Tongue (tissue), 3 donors: Measurements from ENCODE around the gene ENPP3. TPM values are rescaled to one million over a fixed set of nuclear protein-coding genes. Genes with fewer than 3 reads are reported as not detected.

Source experiments
- DNase-seq: peaks from one replicate; pipeline ENCODE4 v3.0.0-alpha.2; 2015
- small RNA-seq: library from RNA; depleted of rRNA; stranded (forward); fragments of <200 nt; gene quantifications from one replicate; pipeline ENCODE3, GENCODE V24; 2014; ENCODE audit warnings: low replicate concordance
- total RNA-seq: library from RNA; depleted of rRNA; stranded (reverse); fragments of >200 nt; gene quantifications from one replicate; pipeline ENCODE4 v1.2.3, GENCODE V29; 2014

ENPP3 gene
- total RNA-seq, 1 donor from 2014 or later: 2.3 TPM

DNA sequence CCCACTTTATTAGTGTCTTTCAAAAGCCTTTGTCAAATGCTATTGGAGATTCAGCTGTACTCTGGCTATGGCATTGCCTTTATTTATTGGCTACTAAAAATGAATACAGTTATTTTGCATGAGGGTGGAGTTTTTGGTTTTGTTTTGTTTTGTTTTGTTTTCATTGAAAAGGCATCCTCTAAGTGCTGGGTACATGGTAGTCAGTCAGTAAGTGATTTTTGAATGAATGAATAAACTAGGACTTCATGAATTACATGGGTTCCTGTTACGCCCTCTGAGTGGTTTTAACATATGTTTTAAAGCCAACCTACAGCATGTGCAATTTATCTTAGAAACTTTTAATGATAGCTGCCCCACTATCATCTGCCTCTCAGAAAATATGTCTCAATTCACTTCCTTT lies 131.9 kb downstream of the ENPP3 start:
- no peak for DNase-seq

DNA sequence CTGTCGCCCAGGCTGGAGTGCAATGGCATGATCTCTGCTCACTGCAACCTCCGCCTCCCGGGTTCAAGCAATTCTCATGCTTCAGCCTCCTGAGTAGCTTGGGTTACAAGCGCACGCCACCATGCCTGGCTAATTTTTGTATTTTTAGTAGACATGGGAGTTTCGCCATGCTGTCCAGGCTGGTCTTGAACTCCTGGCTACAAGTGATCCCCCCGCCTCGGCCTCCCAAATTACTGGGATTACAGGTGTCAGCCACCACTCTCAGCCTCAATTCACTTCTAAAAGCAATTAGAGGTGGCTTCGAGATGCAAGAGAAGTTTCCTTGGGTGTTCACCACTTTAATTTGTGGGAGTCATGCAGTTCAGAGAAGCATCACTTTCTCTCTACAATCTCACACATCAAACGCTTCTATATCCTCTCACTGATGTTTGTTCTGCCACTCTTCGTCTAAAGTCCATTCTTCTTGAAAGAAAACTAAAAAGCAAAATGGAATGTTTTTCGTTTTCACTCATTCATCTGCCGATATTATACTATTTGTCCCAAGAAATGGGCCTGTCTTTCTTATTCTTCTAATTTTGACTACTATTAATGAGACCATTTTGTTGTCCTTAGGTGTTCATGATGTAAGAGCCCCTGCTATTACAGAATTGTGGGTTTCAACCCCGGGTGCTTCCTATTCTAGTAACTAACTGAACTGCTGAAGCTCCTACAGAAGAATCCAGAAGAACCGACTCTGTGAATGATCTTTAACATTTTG lies 132.5 kb downstream of the ENPP3 start:
- DNase-seq: no peak

DNA sequence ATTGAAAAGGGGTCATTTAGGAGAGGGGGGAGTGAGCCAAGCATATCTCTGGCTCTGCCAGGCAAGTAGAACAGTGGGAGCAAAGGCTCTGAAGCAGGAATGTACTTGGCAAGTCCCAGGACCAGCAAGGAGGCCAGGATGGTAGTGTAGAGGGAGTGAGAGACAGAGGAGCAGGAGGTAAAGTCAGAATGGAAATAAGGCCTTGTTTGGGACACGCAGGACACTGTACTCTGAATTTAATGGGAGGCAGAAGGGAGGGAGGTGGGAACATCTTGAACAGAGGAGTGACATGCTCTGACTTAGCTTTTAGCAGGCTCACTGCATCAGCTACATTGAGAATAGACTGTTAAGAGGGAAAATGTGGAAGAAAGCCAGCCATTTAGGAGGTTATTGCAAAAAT lies 133.7 kb downstream of the ENPP3 start:
- no peak for DNase-seq

DNA sequence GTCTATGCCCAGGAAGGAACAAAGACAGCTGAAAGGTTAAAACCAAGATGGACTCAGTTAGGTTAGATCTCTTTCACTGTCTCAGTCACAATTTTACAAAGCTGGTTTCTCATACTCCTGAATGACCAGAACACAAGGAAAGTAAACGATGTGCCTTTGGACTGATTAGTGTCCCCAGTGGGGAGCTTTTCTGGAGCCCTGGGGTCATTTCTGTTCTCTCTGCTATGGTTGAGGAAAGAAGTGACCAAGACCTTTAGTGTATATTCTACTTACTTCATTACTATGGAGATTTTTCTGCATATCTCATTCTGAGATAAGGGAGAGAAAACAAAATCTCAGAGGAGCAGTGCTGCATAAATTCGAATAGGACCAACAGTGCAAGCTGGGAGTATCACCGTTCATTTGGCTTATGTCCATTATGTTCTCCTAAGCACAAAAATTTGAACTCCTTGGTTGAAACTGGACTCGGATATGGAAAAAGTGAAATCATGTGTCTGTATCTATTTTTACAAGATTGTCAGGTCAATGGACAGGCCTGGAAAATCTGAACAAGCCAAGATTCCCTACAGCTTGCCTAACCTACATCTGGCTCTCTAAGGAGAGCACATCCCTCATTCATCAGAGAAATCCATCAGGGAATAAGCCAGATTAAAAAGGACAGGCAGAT lies 136.3 kb downstream of the ENPP3 start:
- peak; percentile 46 for DNase-seq

DNA sequence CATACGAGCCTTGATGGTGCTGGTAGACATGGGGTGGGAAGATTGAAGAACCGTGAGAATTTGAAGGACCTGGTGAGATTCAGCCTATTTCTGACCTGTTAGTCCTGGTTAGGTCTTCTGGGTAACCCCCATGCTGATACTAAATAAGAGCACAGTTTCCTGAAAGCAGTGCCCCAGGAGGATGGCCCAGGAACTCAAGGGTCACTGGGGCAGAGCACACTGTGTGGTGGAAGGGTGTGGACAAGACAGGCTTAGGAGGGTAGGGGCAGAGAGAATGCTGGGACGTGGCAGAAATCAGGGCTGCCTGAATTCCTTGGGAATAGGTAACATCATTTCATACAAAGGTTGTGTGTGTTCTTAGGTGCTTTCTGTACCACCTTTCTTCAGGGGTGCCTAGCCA lies 138.8 kb downstream of the ENPP3 start:
- no peak for DNase-seq

DNA sequence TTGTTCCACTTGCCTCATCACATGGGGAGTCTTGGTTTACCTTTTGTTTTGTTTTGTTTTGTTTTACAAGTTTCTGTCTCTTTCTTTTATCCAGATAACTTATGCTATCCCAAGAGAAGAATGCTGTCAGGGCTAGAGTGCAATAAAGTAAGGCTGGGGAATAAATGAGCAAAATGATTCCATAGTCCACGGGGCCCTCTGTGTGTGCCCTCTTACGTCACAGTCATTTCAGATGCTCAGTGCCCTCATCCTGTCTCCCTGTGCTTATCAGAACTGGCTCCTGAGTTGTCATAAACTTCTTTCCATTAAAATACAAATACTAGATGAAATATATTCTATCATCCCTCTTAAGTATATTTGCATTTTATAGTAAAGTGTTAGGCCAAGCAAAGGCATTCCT lies 139.9 kb downstream of the ENPP3 start:
- no peak for DNase-seq

DNA sequence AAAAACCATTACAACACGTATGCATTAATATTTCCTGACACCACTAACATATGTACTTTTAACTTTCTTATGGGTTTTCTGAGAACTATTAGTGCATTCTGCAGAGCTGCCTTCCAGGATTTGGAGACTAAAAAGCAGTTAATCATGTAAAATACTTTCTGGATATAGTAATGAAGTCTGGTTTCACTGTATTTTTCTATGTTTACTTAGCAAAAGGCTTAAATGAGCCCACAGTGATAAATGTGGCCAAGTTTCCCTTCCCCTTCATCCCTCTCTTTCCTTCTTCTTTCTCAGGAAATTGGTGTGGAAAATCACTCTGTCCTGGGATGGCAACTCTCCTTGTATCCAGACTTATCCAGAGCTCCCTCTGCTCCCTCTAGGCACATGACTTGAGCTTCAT lies 141.1 kb downstream of the ENPP3 start:
- peak; percentile 47 for DNase-seq

DNA sequence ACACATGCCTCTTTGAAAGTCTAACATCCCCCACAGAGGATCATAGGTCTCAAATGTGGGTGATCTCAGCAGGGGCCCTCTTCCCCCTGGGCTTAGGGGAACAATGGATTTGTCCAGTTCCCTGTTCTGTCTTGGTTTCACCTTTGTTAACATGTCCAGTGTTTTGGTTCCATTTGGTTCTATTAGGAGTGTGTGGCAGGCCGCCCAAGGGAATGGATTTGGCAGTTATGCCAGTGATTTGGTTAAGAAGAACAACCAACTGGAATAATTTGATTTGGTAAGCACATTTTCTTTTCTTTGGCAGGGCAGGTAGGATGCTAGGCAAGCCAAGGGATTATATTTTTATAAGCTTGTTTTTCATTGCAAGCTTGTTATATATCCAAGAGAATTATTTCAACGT lies 142.2 kb downstream of the ENPP3 start:
- DNase-seq: no peak

DNA sequence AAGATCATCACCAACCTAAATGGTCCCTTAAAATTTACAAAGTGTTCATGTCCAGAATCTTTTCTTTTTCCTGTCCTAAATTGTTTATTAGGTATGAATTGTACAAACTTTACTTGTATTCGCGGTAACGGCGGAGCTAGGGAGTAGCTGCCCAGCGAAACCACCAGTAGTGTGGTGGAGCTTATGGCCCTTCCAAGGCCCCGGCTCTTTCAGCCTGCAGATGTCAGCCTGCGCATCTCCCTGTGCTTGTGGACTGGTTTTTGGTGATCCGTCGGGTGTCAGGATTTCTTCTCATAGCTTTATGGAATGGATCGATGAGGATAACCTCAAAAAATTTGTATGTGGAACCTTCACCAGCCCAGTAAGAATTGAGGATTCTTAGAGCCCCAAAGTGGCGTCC lies 143.5 kb downstream of the ENPP3 start:
- no peak for DNase-seq

DNA sequence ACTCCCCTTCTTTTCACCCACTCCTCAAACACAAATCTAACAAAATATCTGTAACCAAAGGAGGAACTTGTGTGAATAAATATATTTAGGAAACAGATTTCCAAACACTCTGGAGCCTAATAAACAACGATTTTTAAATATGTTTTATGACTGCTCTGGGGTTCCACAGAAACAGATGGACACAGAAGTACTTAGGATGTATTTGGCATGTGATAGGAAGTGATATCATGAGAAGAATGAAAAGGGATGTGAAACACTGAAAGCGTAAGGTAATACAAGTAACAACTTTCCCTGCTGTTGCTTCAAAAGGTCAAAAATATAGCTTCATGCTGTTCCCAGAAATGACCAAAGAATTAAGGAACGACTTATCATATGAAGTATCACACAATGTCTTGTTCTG lies 144.6 kb downstream of the ENPP3 start:
- no peak for DNase-seq

DNA sequence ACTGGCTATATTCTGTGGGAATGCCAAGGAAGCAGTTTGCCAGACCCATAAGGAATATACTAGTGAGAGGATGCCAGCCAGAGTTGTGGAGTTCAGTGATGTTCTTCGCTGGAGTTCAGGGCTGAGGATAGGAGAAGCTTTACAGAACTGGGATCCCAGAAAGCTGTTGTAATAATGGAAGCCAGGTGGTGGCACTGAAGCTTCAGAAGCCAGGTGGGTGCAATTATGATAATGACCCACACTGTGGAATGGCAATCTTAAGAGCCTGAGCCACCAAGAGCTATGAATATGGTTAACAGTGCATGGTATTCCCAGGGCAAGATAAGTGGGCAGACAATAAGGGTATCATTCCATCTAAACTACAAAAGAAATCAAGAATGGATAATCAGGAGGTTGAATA lies 145.7 kb downstream of the ENPP3 start:
- no peak for DNase-seq

DNA sequence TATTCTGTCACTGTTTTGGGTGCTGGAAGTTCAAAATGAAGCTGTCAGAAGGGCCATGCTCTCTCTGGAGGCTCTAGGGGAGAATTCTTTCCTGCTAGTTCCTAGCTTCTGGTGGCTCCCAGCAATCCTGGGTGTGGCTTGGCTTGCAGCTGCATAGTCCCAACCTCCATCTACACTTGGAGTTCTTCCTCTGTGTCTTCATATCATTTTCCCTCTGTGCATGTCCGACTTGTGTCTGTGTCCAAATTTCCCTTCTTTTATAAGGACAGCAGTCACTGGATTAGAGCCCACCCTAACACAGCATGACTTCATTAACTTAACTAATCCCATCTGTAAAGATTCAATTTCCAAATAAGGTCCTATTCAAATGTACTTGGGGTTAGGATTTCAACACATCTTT lies 147.5 kb downstream of the ENPP3 start:
- peak; percentile 30 for DNase-seq

DNA sequence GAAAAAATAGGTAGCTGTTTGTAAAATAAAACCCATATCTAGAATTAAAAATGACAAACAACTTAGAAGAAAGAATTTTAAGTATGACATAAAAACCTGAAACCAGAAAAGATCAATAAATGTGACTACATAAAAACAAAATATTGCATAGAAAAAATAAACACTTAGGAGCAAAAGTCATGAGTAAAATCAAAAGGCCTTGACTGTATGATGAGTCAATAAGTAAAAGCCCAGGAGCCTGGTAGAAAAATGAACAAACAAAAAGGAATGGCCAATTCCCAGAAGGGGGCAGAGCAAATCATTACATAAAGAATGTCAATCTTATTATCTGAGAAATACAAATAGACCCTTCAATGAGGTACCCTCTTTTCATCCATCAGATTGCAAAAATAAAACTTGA lies 150.0 kb downstream of the ENPP3 start:
- no peak for DNase-seq

DNA sequence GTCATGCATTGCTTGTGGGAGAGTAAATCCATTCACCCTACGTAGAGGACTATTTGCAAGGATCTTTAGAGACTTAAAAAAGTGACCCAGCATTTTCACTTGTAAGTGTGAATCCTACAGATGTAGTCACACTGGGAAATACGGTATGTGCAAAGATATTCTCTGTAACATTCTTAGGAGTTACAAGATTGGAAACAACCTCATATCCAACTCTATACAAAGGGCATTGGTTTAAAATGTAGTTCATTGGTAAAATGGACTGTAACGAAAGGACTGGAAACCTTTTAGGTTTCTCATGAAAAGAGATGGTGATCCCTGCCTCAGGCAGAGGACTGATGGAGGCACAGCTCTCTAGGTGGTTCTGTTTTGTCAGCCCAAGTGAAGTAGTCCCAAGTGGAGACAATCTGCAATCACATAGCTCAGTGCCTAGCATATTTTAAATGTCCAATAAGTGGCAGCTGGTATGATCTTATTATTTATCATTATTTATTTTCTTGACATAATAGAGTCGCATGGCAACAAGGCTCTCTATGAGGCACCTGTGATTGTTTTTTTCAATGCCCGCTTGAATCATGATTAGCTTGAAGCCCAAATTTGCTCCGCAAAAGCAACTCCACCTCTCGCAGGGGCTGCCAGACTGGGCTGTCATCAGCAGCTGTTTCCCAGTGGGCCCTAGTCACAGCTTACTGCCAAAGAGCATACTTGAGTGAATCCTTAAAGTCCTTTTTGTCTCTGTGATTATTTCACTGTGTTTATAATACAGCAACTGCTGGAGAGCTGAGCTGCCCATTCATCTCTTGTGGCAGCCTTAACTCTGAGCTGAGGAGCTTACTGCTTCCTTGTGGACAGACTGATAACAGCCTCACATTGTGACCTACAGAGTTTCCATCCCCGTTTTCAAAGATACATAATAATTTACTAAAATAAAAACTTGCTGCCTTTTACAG lies 150.9 kb downstream of the ENPP3 start:
- DNase-seq: peak; percentile 96

DNA sequence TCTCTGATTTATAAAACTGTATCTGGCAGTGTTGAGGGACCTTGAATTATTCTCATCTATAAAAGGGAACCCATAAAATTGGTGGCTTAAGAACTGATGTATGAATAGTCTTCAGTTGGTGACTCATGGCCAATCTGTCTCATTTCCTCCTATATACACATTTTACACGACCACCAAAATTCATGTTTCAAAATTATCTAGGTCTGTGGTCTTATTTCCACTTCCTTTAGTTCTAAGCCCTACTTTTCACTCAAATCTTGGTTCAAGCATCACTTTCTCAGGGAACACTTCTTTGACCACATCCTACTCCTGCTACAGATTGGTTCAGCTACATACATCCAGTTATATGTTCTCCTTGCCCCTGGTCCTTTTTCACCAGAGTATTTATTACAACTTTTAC lies 152.1 kb downstream of the ENPP3 start:
- no peak for DNase-seq

DNA sequence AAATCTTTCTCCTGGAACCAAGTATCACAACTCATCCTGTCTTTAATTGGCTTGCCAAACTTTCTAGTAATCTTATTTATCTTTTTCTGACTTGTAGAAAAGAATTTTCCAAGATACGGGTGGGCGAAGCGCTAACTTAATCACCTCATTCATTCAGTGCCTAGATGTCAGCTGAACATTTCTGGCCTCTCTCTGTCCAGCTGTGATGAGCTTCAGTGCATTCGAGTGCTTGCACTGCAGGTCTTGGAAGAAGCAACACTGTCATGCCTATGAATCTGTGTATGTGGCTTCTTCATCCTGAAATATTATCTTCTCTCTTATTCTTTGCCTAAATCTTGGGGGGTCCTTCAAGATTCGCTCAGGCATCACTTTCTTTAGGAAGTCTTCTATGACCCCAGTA lies 154.4 kb downstream of the ENPP3 start:
- peak; percentile 38 for DNase-seq

DNA sequence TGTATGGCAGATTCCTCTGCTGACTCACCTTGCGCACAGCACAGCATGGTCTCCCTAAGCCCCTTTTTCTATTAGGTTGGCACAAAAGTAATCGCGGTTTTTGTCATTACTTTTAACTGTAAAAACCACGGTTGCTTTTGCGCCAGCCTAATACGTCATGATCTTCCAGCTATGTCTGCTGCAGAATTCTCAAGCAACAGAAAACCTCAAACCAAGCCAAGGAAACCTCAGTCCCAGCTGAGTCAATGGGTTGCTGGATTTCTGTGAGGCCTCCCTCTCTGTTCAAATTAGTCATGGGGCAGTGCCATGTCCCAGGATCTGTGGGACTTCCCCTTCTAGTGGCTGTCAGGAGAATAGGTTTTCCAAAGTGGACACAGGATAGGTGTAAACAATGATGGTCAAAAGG lies 155.0 kb downstream of the ENPP3 start:
- no peak for DNase-seq

DNA sequence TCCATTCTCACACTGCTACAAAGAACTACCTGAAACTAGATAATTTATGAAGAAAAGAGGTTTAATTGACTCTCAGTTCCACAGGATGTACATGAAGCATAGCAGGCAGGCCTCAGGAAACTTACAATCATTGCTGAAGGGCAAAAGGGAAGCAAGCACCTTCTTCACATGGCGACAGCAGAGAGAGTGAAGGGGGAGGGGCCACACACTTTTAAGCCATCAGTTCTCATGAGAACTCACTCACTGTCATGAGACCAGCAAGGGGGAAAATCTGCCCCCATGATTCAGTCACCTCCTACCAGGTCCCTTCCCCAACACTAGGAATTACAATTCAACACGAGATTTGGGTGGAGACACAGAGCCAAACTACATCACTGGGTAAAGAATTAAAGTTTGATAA lies 158.3 kb downstream of the ENPP3 start:
- DNase-seq: no peak

Small RNAs within 50 kb of the gene (small RNA-seq; reads per million reads assigned to genes)
- not detected for gene MIR548H5
- not detected for gene RNU4-18P

Other genes with a start within 250 kb of the ENPP3 start
- gene ARG1, start 64.1 kb upstream of the ENPP3 start, total RNA-seq: 0.92 TPM
- 42.4 TPM for gene MED23, start 9.1 kb upstream of the ENPP3 start, total RNA-seq
- gene OR2A4, start 64.1 kb downstream of the ENPP3 start, total RNA-seq: not detected
- gene CTAGE9, start 73.7 kb downstream of the ENPP3 start, total RNA-seq: not detected
- 27.7 TPM for gene ENPP1, start 170.7 kb downstream of the ENPP3 start, total RNA-seq